HG02763 (cell line): Measurements from ENCODE around the gene MEAF6.

Experiments used
- ATAC-seq: cut with Tn5 transposase; IDR thresholded peaks from one replicate; pipeline ENCODE4 v1.9.1; 2021; ENCODE audit warnings: mild to moderate bottlenecking, moderate library complexity; ENCODE audit not compliant: unreplicated experiment

The MEAF6 gene

GRCh38 chr1:37446874-37447273, 67.7 kb downstream of the MEAF6 start:
- no peak for ATAC-seq

GRCh38 chr1:37442644-37443043, 71.9 kb downstream of the MEAF6 start:
- no peak for ATAC-seq
